Tibial nerve (tissue), 4 donors: ENCODE data around the gene DPCD. TPM values are rescaled to one million over a fixed set of nuclear protein-coding genes. Genes with fewer than 3 reads are reported as not detected.

Experiments used
- DNase-seq, 2 donors: peaks; one replicate each; pipeline ENCODE4 v3.0.0-alpha.2; 2019; ENCODE audit warnings: low spot score in 2 of 2
- H3K27ac ChIP-seq, 4 donors: fragments of 200-600 bp; sonication (generic) in 3 of 4; one replicate each; pipeline ENCODE4 v1.5.1; 2017 to 2019; ENCODE audit warnings: mild to moderate bottlenecking in 1 of 4
- H3K27me3 ChIP-seq, 2 donors: fragments of 200-600 bp; sonication (generic) in 1 of 2; one replicate each; pipeline versions ENCODE4 v1.5.1 to v1.6.0; 2017 to 2019
- H3K36me3 ChIP-seq, 3 donors: fragments of 200-600 bp; sonication (generic); one replicate each; pipeline ENCODE4 v1.5.1; 2018 to 2019
- H3K4me1 ChIP-seq, 4 donors: fragments of 200-600 bp; sonication (generic) in 3 of 4; one replicate each; pipeline ENCODE4 v1.5.1; 2017 to 2019
- H3K4me3 ChIP-seq, 4 donors: fragments of 200-600 bp; sonication (generic) in 3 of 4; one replicate each; pipeline ENCODE4 v1.5.1; 2017 to 2019; ENCODE audit warnings: mild to moderate bottlenecking in 1 of 4, moderate library complexity in 1 of 4
- H3K9me3 ChIP-seq, 4 donors: fragments of 200-600 bp; sonication (generic) in 3 of 4; one replicate each; pipeline ENCODE4 v1.5.1; 2017 to 2019
- EP300 ChIP-seq, 2 donors: sonication (generic); formaldehyde crosslinking; IDR thresholded peaks; one replicate each; pipeline ENCODE4 v1.6.1; 2017; ENCODE audit warnings: antibody characterized with exemption in 2 of 2, mild to moderate bottlenecking in 1 of 2
- POLR2A ChIP-seq, 2 donors: fragments of 450-650 bp; IDR thresholded peaks; one replicate each; pipeline ENCODE4 v1.6.1; 2017; ENCODE audit warnings: antibody characterized with exemption in 2 of 2, mild to moderate bottlenecking in 2 of 2, moderate library complexity in 2 of 2
- WGBS, 2 donors: methylation state at CpG; one replicate each; pipeline ENCODE4 v1.1.5; 2018; 5-methylcytosine and 5-hydroxymethylcytosine counted together
- total RNA-seq, 4 donors: library from RNA; depleted of rRNA; stranded (reverse); fragments of >200 nt; gene quantifications; one replicate each; pipeline ENCODE4 v1.1.0, GENCODE V29; 2016
- TF ChIP-seq, protein P1 (sequence below), 5 experiments: fragments of 200-600 bp in 3 of 5; fragments of 450-650 bp in 2 of 5; sonication (generic) in 3 of 5; IDR thresholded peaks; one replicate each; pipeline ENCODE4 v1.5.1; 2016 to 2019; ENCODE audit warnings: antibody characterized with exemption in 5 of 5, mild to moderate bottlenecking in 3 of 5, moderate library complexity in 2 of 5

The DPCD gene
- total RNA-seq, 4 donors from 2014 or later: 6.0 to 28.5 (median 16.3) TPM

DNA sequence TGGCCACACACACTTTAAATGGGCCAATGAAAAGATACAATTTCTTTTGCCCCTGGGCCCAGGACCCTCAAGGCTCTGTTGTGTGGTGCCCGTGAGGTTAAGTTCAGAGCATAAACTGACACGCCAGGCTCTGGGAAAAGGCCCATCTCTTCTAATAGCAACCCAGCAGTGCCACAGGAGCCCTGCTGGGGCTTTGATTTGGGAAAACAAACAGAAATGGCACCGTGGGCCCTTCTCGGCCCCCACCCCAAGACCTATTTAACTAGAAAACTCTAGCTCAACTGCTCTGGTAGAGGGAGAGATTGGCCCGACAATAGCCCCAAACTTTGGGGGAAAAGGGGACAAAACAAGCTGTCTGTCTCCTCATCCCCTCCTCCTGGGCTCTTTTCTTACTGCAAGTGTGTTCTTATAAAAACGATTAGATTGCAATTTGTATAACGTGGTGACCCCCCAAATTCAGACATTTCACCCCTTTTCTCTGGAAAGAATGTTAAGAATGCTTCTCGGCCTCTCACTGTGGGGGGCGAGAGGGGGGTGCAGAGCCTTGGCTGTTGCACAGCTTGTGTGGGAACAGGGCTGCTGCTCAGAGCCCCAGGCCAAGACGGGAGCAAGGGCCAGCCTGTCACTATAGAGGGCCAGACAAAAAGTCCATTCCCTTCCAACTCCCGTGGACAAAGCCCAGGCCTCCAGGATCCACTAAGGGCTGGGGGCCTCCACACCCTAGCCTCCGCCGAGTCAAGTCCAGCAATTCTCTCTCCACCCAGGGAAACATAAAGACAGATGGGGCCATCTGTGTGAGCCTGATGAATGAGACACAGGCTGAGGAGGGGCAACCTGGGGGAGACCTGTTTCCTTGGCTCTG is 26.8 kb downstream of the DPCD start:
- 41 to 43% methylated on average over 13 of the region's 13 CpGs for WGBS, 2 donors
- peak overlapping the region in 1 of 4 donors; percentile 42 for H3K27ac ChIP-seq
- H3K36me3 ChIP-seq: peaks cover 0 to 64% (median 5%) of the 10 kb centered on the region in 3 donors
- peaks cover 0 to 24% (median 8%) of the 10 kb centered on the region in 4 donors for H3K4me1 ChIP-seq
- no peaks in the 10 kb centered on the region for H3K27me3 ChIP-seq
- no peak for TF ChIP-seq POLR2A (IDR thresholded peaks at IDR 0.05)
- no peak for TF ChIP-seq EP300 (IDR thresholded peaks at IDR 0.05)
- TF ChIP-seq, protein P1, sequence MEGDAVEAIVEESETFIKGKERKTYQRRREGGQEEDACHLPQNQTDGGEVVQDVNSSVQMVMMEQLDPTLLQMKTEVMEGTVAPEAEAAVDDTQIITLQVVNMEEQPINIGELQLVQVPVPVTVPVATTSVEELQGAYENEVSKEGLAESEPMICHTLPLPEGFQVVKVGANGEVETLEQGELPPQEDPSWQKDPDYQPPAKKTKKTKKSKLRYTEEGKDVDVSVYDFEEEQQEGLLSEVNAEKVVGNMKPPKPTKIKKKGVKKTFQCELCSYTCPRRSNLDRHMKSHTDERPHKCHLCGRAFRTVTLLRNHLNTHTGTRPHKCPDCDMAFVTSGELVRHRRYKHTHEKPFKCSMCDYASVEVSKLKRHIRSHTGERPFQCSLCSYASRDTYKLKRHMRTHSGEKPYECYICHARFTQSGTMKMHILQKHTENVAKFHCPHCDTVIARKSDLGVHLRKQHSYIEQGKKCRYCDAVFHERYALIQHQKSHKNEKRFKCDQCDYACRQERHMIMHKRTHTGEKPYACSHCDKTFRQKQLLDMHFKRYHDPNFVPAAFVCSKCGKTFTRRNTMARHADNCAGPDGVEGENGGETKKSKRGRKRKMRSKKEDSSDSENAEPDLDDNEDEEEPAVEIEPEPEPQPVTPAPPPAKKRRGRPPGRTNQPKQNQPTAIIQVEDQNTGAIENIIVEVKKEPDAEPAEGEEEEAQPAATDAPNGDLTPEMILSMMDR (IDR thresholded peaks at IDR 0.05): no peak
- H3K9me3 ChIP-seq: no peaks in the 10 kb centered on the region
- no peak overlapping the region for H3K4me3 ChIP-seq
- no peak for DNase-seq

DNA sequence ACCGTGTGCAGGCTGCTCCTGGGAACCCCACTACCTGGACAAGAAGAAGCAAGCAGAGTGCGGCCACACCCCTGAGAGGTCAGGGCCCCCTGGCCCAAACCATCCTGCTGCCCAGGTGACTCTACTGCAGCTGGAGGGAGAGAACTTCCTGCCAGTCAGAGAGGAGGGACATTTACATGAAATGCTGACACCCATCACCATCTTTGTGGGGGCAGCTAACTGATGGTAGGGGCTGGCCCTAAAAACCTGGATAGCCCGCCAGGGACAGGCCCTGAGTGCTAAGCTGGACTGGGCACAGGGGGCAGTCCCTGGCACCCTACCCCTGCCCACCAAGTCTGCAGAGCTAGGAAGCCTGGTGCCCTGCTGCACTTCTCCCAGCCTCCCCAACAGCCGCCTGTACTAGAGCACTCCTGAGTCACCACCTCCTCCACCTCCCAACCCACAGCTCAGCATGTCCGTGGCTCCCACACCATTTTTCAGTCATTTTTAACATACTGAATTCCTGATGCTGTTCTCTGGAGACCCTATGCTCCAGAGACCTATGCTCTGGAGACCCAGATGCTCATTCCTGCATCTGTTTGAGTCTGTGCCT is 27.5 kb downstream of the DPCD start:
- H3K4me1 ChIP-seq: peaks cover 0 to 24% (median 8%) of the 10 kb centered on the region in 4 donors
- 71 to 80% methylated on average over 5 of the region's 5 CpGs for WGBS, 2 donors
- H3K36me3 ChIP-seq: peaks cover 0 to 64% (median 5%) of the 10 kb centered on the region in 3 donors
- H3K27ac ChIP-seq: peak overlapping the region in 1 of 4 donors; percentile 42
- no peak for DNase-seq
- no peaks in the 10 kb centered on the region for H3K27me3 ChIP-seq
- H3K9me3 ChIP-seq: no peaks in the 10 kb centered on the region
- H3K4me3 ChIP-seq: no peak overlapping the region
- no peak for TF ChIP-seq EP300 (IDR thresholded peaks at IDR 0.05)
- TF ChIP-seq, protein P1 (IDR thresholded peaks at IDR 0.05): no peak
- TF ChIP-seq POLR2A (IDR thresholded peaks at IDR 0.05): no peak

DNA sequence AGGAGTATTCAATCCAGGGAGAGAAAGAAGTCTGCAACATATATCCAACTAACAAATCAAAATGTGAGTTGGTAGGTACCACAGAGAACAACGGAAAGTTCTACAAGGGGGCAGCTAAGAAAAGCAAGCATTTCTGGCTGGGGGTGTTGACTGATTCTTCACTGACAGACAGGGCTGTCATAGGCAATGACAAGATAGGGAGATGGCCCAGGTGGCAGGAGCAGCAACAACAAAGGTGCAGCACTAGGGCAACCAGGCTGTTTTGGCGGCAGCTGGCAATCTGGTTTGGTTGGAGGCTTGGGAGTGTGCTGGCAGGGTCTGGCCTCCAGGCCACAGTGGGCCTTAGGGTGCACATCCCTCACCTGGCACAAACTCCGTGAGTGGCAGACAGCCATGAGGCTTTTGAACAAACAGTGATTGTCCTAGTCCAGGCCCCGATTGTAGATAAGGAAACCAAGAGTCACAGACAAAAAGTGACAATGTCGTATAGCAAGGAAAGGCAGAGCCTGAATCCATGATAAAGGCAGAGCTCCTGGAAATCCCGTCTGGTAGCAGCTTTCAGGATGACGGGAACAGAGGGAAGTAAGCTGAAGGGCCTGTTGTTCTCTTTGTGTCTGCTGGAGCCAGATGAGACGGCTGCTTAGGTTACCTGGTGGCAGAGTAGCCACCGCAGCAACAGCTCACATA is 28.4 kb downstream of the DPCD start:
- H3K9me3 ChIP-seq: no peaks in the 10 kb centered on the region
- TF ChIP-seq, protein P1 (IDR thresholded peaks at IDR 0.05): no peak
- no peak for DNase-seq
- peaks cover 0 to 24% (median 8%) of the 10 kb centered on the region in 4 donors for H3K4me1 ChIP-seq
- H3K27me3 ChIP-seq: no peaks in the 10 kb centered on the region
- H3K4me3 ChIP-seq: no peak overlapping the region
- no peak overlapping the region for H3K27ac ChIP-seq
- 79 to 83% methylated on average over 9 of the region's 9 CpGs for WGBS, 2 donors
- peaks cover 0 to 64% (median 4%) of the 10 kb centered on the region in 3 donors for H3K36me3 ChIP-seq

DNA sequence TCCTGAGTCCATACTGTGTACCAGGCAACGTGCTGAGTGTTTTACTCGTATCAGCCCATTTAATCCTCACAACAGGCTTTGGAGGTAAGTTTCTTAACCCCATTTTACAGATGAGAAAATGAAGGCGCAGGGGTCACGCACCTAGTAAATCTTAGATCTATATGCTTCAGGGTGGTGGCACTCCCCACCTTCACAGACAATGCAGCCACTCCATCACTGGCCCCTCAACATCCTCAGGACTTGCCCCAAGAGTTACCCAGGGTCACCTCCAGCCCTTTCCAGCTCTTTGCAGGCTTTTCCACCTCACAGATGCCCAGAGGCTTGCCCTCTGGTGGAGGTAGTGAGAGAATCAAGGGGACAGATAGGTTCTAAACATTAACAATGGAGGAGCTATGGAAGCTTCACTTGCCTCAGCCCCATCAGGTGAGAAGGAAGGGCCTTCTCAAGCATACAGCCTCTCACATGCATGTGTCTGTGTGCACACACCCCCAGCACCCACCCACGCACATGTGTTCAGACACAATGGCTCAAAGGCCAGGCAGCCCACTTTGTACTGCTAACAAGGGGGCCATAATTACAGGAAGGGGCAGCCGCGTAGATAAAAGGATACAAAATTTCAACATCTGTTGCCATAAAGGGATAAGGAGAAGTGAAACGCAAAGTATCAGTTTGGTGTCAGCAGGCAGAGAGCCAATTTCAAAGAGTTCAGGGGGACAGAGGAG is 29.1 kb downstream of the DPCD start:
- Histone ChIP-seq H3K36me3 (peaks cover 0 to 64% (median 5%) of the 10 kb centered on the region in 3 donors), H3K27me3 (no peaks in the 10 kb centered on the region), H3K27ac (no peak overlapping the region), H3K9me3 (no peaks in the 10 kb centered on the region), H3K4me1 (peaks cover 0 to 24% (median 8%) of the 10 kb centered on the region in 4 donors), H3K4me3 (no peak overlapping the region)
- no peak for DNase-seq
- WGBS, 2 donors: 74 to 77% methylated on average over 8 of the region's 8 CpGs
- TF ChIP-seq, protein P1 (IDR thresholded peaks at IDR 0.05): no peak
- no peak for TF ChIP-seq POLR2A (IDR thresholded peaks at IDR 0.05)
- TF ChIP-seq EP300 (IDR thresholded peaks at IDR 0.05): no peak
